Measurements from ENCODE around the gene PLA2G5. TPM values are rescaled to one million over a fixed set of nuclear protein-coding genes. Genes with fewer than 3 reads are reported as not detected.

Gene PLA2G5
- total and polyA plus RNA-seq, 9 of the 15 experiments (the other 6 are each of a cell fraction or from before 2014, with no cell fraction given), result not detected

GRCh38 chr1:20028726-20029125 lies 41.3 kb upstream of the PLA2G5 start (continued):
- TF ChIP-seq ZNF318 (IDR thresholded peaks at IDR 0.05; ENCODE audit: borderline replicate concordance in 1 of 2, low read depth in 1 of 2) (no peak), ELF2 (CRISPR knock-in tag; IDR thresholded peaks at IDR 0.05) (no peak), ZNF217 (CRISPR knock-in tag; IDR thresholded peaks at IDR 0.05) (no peak), MYBL2 (IDR thresholded peaks at IDR 0.05; ENCODE audit: low read depth) (no peak), MYBL2 (CRISPR knock-in tag; IDR thresholded peaks at IDR 0.05; ENCODE audit: borderline replicate concordance) (no peak), KLF6 (CRISPR knock-in tag; IDR thresholded peaks at IDR 0.05; ENCODE audit: borderline replicate concordance) (no peak), MXD1 (CRISPR knock-in tag; IDR thresholded peaks at IDR 0.05; ENCODE audit: borderline replicate concordance, poor library complexity, severe bottlenecking) (no peak), RBFOX2 (IDR thresholded peaks at IDR 0.05; ENCODE audit: low read depth, low read length) (no peak), CC2D1A (IDR thresholded peaks at IDR 0.05) (no peak)

All from K562 (cell line).